SKM-1 treated with dmso at 0.1 percent for 144 hours (cell line): ENCODE results near the gene CCDC12.
A peak's percentile ranks its signal among the peaks of the same experiment; 100 is the strongest.

ENCODE experiments used
- DNase-seq: peaks from one replicate; lab custom pipeline; 2025; ENCODE audit not compliant: unreplicated experiment; lab: John Stamatoyannopoulos, UW

CCDC12 gene

DNA sequence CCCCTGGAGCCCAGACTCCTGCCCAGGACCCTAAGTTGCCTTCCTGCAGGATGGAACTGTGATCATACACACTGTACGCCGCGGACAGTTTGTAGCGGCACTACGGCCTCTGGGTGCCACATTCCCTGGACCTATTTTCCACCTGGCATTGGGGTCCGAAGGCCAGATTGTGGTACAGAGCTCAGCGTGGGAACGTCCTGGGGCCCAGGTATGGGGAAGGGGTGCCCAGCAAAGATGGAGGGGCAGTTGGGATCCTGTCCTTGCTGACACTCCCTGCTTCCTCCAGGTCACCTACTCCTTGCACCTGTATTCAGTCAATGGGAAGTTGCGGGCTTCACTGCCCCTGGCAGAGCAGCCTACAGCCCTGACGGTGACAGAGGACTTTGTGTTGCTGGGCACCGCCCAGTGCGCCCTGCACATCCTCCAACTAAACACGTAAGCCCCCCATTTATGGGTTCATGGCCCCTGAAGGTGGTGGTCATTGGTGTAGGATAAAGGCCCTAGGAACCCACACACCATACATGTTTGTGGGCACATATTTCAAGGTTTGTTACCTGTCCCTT lies 31.8 kb upstream of the CCDC12 start:
- no peak for DNase-seq

DNA sequence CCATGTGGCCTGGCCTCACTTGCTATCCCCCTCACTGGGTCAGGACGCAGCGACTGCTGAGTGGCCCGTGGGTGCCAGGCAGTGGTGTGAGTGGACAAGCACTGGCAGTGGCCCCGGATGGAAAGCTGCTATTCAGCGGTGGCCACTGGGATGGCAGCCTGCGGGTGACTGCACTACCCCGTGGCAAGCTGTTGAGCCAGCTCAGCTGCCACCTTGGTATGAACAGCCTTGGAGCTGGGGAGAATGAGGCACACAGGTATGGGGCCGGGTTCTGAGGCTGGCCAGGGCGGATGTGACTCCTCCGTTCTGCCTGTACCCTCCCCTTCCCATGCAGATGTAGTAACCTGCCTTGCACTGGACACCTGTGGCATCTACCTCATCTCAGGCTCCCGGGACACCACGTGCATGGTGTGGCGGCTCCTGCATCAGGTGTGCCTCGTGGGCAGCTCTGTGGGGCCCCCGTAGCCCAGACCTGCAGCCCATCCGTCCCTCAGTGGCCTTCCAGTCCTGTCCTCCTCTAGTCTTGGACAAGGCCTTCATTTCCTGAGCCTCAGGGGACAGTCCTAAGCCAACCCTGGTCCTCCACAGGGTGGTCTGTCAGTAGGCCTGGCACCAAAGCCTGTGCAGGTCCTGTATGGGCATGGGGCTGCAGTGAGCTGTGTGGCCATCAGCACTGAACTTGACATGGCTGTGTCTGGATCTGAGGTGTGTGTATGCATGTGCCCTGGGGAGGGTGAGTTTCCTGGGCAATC lies 31.1 kb upstream of the CCDC12 start:
- no peak for DNase-seq

DNA sequence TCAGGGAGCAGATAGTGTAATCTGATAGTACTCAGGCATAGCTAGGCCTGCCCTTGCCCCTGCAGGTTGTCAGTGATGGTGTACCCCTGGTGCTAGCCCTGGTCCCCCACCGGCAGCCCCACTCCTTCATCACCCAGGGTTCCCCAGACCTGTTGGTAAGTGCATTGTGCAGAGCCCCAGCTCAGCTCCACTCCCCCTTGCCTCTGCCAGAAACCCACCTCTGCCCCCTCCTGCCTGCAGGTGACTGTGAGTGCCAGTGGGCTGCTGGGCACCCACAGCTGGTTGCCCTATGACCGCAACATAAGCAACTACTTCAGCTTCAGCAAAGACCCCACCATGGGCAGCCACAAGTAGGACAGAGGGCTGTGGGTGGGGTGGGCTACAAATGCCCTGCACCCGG lies 30.5 kb upstream of the CCDC12 start:
- DNase-seq: no peak

DNA sequence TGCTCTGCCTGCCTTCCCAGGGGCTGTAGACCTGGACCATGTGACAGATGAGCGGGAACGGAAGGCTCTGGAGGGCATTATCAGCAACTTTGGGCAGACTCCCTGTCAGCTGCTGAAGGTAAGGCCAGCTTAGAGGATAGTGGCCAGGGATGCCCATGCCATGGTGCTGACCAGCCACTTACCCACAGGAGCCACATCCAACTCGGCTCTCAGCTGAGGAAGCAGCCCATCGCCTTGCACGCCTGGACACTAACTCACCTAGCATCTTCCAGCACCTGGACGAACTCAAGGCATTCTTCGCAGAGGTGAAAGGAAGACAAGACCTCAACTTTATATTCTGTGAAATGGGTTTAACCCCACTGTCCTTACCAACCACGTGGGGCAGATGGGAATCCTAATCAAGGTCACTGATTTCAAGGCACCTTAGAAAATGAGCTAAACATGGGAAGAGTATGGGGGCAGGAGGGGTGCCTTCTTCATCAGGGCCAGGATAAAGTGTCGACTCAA lies 29.7 kb upstream of the CCDC12 start:
- DNase-seq: no peak

DNA sequence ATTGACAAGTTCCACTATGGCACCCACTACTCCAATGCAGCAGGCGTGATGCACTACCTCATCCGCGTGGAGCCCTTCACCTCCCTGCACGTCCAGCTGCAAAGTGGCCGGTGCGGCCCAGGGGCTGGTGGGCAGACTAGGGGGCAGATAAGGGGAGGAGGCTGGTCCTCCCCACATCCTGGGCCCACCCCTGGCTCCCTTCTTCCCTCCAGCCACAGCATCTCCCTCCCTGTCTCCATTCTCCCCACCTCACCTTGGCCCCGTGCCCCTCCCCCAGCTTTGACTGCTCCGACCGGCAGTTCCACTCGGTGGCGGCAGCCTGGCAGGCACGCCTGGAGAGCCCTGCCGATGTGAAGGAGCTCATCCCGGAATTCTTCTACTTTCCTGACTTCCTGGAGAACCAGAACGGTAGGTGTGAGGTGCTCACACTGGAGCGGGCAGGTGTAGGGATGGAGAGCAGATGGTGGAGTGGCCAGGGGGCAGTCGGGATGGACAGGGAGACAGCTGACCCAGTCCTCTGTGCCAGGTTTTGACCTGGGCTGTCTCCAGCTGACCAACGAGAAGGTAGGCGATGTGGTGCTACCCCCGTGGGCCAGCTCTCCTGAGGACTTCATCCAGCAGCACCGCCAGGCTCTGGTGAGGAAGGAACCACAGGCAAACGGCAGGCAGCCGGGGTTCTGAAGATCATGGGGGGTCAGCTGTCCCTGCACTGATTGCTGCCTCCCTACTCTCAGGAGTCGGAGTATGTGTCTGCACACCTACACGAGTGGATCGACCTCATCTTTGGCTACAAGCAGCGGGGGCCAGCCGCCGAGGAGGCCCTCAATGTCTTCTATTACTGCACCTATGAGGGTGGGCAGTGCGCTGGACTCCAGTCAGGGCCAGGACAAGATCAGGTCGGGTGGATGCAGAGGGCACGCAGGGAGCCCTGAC lies 28.9 kb upstream of the CCDC12 start:
- no peak for DNase-seq

DNA sequence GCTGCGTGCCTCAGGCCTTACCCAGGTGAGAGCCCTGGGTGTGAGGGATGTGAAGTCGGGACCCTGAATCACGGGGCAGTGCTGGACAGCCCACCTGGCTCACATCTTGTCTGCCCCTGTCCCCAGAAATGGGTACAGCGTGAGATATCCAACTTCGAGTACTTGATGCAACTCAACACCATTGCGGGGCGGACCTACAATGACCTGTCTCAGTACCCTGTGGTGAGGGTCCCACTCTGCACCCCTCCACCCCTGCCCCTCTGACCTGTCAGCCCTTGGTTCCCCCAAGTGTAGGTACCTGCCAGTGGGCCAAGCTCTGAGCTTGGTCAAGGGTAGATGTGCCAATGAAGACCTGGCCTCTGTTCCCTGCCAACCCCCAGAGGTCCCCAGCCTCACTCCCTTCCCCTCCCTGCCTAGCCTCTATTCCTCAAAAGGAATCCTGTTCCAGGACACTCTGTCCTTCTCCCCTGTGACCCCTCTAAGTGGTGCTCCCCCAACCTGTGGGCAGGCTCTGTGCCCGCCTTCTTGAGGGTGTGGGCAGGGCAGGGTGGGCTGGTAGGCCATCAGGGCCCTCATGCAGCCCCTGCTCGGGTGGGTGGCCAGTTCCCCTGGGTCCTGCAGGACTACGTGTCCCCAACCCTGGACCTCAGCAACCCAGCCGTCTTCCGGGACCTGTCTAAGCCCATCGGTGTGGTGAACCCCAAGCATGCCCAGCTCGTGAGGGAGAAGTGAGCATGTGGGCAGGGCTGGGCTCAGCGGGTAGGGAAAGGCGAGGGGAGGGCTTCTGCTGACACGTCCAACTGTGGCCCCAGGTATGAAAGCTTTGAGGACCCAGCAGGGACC lies 28.0 kb upstream of the CCDC12 start:
- no peak for DNase-seq

DNA sequence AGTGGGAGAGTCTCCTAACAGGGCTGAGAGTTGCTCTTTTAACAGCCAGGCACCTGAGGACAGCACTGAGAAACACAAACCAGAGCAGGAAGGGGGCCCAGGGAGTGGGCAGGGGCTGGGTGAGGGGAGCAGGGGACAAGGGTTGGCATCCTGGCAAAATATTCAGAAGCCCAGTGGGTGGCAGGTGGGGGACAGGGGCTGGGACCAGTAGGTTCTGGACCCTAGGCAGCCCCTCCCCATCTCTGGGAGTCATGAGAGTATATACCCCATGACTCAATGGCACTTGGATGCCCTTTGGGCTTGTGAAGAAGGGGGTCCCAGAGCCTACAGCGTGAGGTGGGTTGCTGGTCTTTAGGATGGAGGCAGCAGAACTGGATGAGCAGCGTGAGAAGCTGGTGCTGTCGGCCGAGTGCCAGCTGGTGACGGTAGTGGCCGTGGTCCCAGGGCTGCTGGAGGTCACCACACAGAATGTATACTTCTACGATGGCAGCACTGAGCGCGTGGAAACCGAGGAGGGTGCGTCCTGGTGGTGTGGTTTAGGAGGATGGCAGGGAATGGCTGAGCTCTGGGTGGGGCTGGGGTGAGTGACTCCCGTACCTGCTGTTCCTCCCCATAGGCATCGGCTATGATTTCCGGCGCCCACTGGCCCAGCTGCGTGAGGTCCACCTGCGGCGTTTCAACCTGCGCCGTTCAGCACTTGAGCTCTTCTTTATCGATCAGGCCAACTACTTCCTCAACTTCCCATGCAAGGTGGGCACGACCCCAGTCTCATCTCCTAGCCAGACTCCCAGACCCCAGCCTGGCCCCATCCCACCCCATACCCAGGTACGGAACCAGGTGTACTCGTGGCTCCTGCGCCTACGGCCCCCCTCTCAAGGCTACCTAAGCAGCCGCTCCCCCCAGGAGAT lies 27.2 kb upstream of the CCDC12 start:
- DNase-seq: no peak

DNA sequence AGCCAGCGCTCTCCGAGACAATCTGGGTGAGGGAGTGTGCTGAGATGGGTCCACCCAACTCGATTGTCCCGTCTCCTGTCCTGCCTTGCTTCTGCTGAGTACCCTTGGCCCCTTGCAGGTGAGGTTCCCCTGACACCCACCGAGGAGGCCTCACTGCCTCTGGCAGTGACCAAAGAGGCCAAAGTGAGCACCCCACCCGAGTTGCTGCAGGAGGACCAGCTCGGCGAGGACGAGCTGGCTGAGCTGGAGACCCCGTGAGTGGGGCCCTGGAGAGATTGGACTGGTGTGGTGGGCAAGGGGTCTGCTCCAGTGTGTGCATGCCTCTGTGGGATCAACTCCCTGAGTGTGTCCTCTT lies 26.5 kb upstream of the CCDC12 start:
- DNase-seq: no peak

DNA sequence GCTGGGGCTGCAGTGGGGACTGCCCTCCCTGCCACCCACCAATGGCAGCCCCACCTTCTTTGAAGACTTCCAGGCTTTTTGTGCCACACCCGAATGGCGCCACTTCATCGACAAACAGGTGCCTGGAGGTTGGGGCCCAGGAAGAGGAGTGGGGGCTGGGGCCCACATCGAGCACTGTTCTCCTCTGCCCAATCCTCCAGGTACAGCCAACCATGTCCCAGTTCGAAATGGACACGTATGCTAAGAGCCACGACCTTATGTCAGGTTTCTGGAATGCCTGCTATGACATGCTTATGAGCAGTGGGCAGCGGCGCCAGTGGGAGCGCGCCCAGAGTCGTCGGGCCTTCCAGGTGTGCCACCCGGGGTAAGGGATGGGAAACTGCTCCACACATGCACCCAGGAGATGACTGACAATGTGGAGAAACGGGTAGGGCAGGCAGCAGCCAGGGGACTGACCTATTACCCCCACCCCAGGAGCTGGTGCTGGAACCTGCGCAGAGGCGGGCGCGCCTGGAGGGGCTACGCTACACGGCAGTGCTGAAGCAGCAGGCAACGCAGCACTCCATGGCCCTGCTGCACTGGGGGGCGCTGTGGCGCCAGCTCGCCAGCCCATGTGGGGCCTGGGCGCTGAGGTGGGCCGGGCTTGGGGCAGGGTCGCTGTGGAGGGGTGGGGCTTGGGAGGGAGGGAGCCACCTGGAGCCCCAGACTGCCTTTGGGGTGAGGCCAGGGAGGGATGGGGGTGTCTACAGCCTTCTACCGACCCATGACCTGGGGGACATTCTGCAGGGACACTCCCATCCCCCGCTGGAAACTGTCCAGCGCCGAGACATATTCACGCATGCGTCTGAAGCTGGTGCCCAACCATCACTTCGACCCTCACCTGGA lies 25.9 kb upstream of the CCDC12 start:
- no peak for DNase-seq

- no peak for DNase-seq
These were observed 25.2 kb upstream of the CCDC12 start for GRCh38 chr3:47001731-47002170.

DNA sequence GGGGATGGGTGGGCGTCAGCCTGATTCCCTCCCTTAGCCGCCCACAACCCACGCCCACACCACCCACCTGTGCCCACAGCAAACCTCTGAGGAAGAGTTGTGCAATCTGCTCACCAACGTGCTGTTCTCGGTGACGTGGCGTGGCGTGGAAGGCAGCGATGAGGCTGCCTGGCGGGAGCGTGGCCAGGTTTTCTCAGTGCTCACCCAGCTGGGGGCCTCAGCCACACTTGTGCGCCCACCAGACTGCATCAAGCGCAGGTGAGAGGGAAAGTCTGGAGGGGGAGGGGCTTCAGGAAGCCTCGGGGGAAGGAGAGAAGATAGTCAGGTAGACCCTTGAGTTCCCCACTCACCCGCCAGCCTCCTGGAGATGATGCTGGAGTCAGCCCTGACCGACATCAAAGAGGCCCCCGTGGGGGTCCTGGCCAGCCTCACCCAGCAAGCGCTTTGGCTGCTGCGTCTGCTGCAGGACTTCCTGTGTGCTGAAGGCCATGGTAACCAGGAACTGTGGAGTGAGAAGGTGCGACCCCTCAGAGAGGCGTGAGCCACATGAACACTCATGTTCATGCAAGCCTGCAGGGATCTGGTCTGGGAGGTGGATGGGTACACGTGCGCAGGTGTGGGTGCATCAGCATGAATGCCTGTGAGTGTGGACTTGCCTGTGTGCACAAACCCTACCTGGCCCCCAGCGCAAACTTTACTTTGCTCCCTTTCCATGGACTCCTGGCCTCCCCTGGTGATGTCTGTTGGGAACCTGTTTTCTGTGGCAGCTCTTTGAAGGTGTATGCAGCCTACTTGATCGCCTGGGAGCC lies 24.6 kb upstream of the CCDC12 start:
- DNase-seq: no peak

DNA sequence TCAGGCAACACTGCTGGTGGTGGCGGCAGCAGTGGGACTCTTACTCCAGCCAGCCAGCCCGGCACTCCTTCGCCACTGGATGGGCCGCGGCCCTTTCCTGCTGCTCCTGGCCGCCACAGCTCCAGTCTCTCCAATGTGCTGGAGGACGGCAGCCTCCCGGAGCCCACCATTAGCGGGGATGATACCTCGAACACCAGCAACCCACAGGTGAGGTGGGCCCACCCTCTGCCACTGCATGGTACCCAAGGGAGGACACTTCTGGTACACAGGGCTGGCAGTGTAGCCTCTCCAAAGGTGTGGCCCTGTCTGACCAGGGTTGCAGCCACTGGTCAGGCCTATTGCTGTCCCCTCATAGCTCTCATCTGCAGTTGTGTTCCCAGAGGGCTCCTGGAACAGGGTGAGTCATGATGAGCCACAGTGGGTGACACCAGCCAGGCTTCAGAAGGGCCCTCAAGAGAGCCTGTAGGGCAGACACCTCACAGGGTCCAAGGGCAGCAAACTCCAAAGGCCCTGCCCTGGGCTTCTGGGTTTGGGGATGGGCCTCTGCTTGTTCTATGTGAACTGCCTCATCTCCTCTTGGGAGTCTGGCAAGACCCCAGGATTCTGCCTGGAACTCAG lies 23.8 kb upstream of the CCDC12 start:
- DNase-seq: no peak

GRCh38 chr3:46999516-47000197 lies 23.1 kb upstream of the CCDC12 start:
- no peak for DNase-seq

DNA sequence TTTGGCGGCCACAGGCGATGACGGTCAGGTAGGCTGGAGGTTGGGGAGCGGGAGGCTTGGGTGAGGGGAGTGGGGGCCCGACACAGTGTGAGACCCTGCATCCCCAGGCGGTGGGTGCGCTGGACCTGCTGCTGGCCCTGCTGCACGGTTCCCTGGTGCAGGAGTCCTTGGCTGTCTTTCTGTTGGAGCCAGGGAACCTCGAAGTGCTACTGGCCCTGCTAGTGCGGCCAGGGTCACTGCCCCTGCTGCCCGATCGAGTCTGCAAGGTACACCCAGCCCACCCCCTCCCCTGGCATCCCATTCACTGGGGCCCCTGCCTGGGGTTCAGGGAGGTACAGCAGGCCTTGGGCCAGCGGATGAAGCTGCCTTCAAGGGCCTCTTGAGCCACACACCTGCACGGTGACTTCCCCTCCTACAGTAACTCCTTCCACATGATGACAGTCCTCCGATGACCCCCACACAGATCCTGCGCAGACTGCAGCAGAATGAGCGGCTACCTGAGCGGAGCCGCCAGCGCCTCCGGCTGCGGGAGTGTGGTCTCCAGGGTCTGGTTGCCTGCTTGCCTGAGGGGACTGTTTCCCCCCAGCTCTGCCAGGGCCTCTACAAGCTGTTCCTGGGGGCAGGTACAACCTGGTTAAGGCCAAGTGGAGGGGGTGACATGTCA lies 22.4 kb upstream of the CCDC12 start:
- no peak for DNase-seq

DNA sequence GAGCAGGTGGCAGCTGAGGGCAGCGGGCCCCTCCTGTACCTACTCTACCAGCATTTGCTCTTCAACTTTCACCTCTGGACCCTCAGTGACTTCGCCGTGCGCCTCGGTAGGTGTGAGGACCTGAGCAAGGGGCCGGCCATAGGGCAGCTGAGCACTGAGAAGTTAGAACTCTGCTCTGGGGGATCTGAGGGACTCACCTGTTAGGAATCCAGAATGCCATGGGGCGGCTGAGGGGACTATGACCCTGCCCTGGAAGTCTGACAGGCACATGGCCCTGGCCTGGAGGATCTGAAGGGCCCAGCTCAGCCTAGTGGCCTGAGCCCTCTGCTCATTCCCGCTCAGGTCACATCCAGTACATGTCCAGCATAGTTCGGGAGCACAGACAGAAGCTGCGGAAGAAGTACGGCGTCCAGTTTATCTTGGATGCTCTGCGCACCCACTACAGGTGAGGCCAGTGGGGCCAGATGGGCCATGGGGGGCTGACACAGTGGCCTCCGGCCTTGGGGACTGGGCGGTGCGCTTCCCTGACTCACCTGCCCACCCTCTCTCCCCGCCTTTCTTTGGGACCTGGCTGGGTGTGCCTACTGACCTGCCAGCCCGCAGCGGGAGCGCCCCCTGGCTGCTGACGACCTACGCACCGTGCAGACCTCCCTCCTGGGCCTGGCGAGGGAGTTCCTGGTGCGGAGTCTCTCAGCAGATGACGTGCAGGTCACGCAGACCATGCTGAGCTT lies 21.7 kb upstream of the CCDC12 start:
- DNase-seq: peak; percentile 17
